Kidney (tissue), 14 donors: ENCODE data around the gene TMEM86A. TPM values are rescaled to one million over a fixed set of nuclear protein-coding genes. Genes with fewer than 3 reads are reported as not detected.

ENCODE experiments used
- DNase-seq, 5 donors: peaks; one replicate each; pipeline ENCODE4 v3.0.0-alpha.2; 2013 to 2020
- FAIRE-seq: peaks from 2 replicates; lab custom pipeline; 2012; peaks lifted over from hg19 to GRCh38; lab: Jason Lieb, UNC
- H3K27ac ChIP-seq, 2 donors: one replicate each; pipeline ENCODE4 v1.7.0; 2013; ENCODE audit warnings: low read depth in 2 of 2, low read length in 2 of 2, inconsistent platforms in 1 of 2
- H3K27me3 ChIP-seq: one replicate; pipeline ENCODE4 v1.7.1; 2013; ENCODE audit warnings: low read length, inconsistent platforms; ENCODE audit not compliant: control insufficient read depth, insufficient read depth
- H3K36me3 ChIP-seq, 3 donors: one replicate each; pipeline versions ENCODE4 v1.7.0 to v1.7.1; 2013; ENCODE audit warnings: low read length in 3 of 3, control low read depth in 1 of 3, inconsistent platforms in 1 of 3; ENCODE audit not compliant: insufficient read depth in 3 of 3, control insufficient read depth in 2 of 3
- H3K4me1 ChIP-seq, 3 donors: one replicate each; pipeline versions ENCODE4 v1.7.0 to v1.7.1; 2013; ENCODE audit warnings: low read length in 3 of 3, inconsistent platforms in 1 of 3, low read depth in 1 of 3; ENCODE audit not compliant: control insufficient read depth in 2 of 3, insufficient read depth in 2 of 3
- H3K4me3 ChIP-seq, 3 donors: one replicate each; pipeline versions ENCODE4 v1.7.0 to v1.8.1; 2013; ENCODE audit warnings: low read length in 3 of 3, control low read depth in 1 of 3, inconsistent platforms in 1 of 3
- H3K9ac ChIP-seq, 3 donors: one replicate each; pipeline versions ENCODE4 v1.7.0 to v1.7.1; 2013; ENCODE audit warnings: low read length in 3 of 3, control low read depth in 1 of 3, inconsistent platforms in 1 of 3
- H3K9me3 ChIP-seq, 3 donors: one replicate each; pipeline versions ENCODE4 v1.7.0 to v1.7.1; 2013; ENCODE audit warnings: low read length in 3 of 3, control low read depth in 1 of 3, inconsistent platforms in 1 of 3; ENCODE audit not compliant: control insufficient read depth in 2 of 3, insufficient read depth in 1 of 3
- intact Hi-C: fragments of 100-400 bp; cut with DNase I; formaldehyde crosslinking; loops from one replicate; pipeline ENCODE4 v1.11.1; 2022
- polyA plus RNA-seq: library from polyadenylated mRNA; stranded (reverse); fragments of 350-450 nt; fragmentation: Illumina TruSeq; extraction: RNeasy Lipid Tissue Mini Kit (QIAGEN cat#74804); gene quantifications from one replicate; pipeline ENCODE4 v1.2.3, GENCODE V29; 2014; ENCODE audit warnings: low read depth, low replicate concordance; ENCODE audit not compliant: insufficient read depth
- total RNA-seq: library from RNA; stranded (reverse); fragmentation: NEBNext Ultra II Directional; extraction: Animal tissue kit (Norgen Biotek cat#: 25700); gene quantifications from one replicate; pipeline ENCODE4 v1.2.1, GENCODE V29; 2021
- TF ChIP-seq, protein P1 (sequence below): IDR thresholded peaks from 3 replicates; pipeline ENCODE4 v1.5.1; 2012; ENCODE audit warnings: mild to moderate bottlenecking, moderate library complexity, borderline replicate concordance; ENCODE audit not compliant: insufficient read depth; ENCODE audit errors: extremely low read depth
- donor health status: control.
- donor health status: control.
- donor health status: control.
- donor health status: control.
- donor health status: control.
- donor health status: DM: yes; HTN: yes; CAD: no.
- donor health status: Normal renal cell carcinoma (clear cell type).

TMEM86A gene
- total and polyA plus RNA-seq, 2 donors from 2014 or later: 7.4 to 17.1 TPM

DNA sequence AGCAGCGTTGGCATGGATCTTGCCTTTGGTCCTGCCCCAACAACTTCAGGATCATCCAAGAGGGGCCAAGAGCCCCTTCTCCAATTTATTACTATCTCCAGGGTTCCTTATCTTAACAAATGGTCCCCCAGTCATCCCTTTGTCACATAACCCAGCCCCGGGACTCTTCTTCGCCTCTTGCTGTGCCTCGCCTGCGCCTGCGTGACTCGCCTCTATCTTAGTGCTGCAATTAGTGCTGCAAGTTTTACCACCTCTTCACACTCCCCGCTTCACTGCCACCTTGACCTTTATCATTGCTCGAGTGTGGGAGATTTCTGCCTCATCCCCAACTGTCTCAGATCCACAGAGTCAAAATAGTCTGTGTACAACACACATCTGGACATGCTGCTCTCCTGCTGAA is 31.4 kb downstream of the TMEM86A start:
- intact Hi-C loops: no loop called here
- TF ChIP-seq, protein P1, sequence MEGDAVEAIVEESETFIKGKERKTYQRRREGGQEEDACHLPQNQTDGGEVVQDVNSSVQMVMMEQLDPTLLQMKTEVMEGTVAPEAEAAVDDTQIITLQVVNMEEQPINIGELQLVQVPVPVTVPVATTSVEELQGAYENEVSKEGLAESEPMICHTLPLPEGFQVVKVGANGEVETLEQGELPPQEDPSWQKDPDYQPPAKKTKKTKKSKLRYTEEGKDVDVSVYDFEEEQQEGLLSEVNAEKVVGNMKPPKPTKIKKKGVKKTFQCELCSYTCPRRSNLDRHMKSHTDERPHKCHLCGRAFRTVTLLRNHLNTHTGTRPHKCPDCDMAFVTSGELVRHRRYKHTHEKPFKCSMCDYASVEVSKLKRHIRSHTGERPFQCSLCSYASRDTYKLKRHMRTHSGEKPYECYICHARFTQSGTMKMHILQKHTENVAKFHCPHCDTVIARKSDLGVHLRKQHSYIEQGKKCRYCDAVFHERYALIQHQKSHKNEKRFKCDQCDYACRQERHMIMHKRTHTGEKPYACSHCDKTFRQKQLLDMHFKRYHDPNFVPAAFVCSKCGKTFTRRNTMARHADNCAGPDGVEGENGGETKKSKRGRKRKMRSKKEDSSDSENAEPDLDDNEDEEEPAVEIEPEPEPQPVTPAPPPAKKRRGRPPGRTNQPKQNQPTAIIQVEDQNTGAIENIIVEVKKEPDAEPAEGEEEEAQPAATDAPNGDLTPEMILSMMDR: no peak

DNA sequence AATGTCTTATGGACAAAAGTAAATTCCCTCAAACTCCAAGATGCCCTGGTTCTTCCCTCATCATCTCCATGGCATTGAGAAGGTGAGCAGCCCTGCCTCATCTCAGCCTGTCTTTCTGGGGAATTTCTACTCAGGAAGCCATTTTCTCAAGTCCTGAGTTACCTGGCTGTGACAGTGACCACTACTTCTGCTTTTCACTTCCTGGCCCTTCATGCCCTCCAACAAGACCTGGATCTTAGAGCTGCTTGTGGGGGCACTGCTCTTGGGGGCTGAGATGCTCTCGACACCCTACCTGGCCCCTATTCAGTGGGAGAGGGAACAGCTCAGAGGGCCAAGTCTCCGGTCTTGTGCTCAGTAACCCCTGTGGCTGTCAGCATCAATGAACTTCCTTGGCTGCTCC is 32.9 kb downstream of the TMEM86A start:
- intact Hi-C loops: no loop called here
- no peak for FAIRE-seq
- Histone ChIP-seq H3K9ac (no peak overlapping the region), H3K4me3 (no peak overlapping the region), H3K27ac (no peak overlapping the region), H3K9me3 (no peaks in the 10 kb centered on the region), H3K4me1 (no peaks in the 10 kb centered on the region), H3K36me3 (no peaks in the 10 kb centered on the region), H3K27me3 (no peaks in the 10 kb centered on the region)
- TF ChIP-seq, protein P1: no peak
- DNase-seq: no peak

More for the DNA sequence above, 31.4 kb downstream of the TMEM86A start:
- no peaks in the 10 kb centered on the region for H3K4me1 ChIP-seq
- H3K9ac ChIP-seq: no peak overlapping the region
- H3K4me3 ChIP-seq: no peak overlapping the region
- H3K36me3 ChIP-seq: no peaks in the 10 kb centered on the region
- H3K9me3 ChIP-seq: no peaks in the 10 kb centered on the region
- no peaks in the 10 kb centered on the region for H3K27me3 ChIP-seq
- FAIRE-seq (no peak), DNase-seq (no peak)
- no peak overlapping the region for H3K27ac ChIP-seq

DNA sequence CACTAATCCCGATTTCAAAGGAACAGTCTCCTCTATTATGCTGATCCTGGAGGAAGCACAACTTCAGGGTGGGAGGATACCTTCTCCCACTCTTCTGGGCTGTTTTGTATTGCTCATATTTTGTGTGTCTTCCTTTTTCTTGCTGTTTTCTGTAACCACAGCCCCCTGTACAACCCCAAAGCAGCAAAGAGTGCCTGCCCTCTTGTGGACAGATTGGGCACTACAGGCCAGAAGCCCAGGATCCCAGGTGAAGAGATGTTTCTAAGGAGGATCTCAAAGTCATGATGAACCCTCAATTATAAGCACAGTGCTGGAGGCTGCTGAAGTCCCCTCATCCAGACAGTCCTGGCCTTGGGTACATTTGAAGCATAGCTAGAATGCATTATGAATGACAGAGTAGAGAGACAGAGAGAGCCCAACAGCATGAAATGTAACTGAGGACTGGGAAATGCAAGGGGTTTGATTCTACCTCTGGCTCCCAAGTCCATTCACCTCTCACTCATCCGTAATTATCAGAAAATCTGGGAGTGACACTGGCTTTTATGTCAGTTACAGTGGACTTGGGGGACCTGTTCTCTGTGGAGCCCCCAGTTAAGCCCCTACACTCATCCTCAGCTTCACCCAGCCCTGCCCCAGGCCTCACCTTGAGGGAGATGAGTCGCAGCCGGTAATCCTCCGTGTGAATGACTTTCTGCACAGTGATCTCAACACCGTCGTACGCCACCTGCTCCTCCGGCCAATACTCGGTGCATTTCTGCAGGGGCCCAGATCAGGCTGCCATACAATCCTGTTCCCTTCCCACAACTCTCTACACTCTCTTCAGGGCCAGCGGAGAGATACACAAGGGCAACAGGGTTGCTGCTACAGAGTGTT is 33.6 kb downstream of the TMEM86A start:
- Histone ChIP-seq H3K9me3 (no peaks in the 10 kb centered on the region), H3K9ac (no peak overlapping the region), H3K4me3 (no peak overlapping the region), H3K4me1 (no peaks in the 10 kb centered on the region), H3K36me3 (no peaks in the 10 kb centered on the region), H3K27ac (no peak overlapping the region), H3K27me3 (no peaks in the 10 kb centered on the region)
- intact Hi-C loops: no loop called here
- peak in 4 of 5 donors; percentile 61 to 75 (median 72) for DNase-seq
- no peak for FAIRE-seq
- TF ChIP-seq, protein P1: peak; percentile 96
